K562 (cell line): Measurements from ENCODE around the gene PDZD2. TPM values are rescaled to one million over a fixed set of nuclear protein-coding genes. Genes with fewer than 3 reads are reported as not detected.

ENCODE experiments used
- ATAC-seq: fragments of 200-7000 bp; cut with Tn5 transposase; 3 replicates; pipeline ENCODE4 v1.9.1; 2020; ENCODE audit warnings: moderate library complexity
- BruUV-seq: library from RNA; stranded (reverse); fragments of 400-500 nt; replicated peaks from 2 replicates; lab custom pipeline; 2021; lab: Mats Ljungman, UMichigan
- CTCF ChIA-PET: fragments of 300-600 bp; formaldehyde crosslinking; extraction: SDS; loops from one replicate; lab custom pipeline; 2021; ENCODE audit warnings: low intra/inter-chr PET ratio; lab: Yijun Ruan, JAX
- POLR2A ChIA-PET: fragments of 300-600, 350-650 bp; sonication (Branson Sonifier 250); formaldehyde crosslinking; extraction: SDS; loops from one replicate; lab custom pipeline; 2021; ENCODE audit warnings: antibody characterized with exemption, inconsistent platforms; lab: Yijun Ruan, JAX
- DNase-seq, 4 experiments: peaks; one replicate each; pipeline versions ENCODE4 v3.0.0 to v3.0.0-alpha.2; 2011 to 2018; ENCODE audit warnings: low spot score in 3 of 4, mixed read lengths in 3 of 4; ENCODE audit errors: extremely low read depth in 1 of 4
- FAIRE-seq: peaks from 2 replicates; lab custom pipeline; 2011; peaks lifted over from hg19 to GRCh38; lab: Jason Lieb, UNC
- H2AFZ ChIP-seq: 2 replicates; pipeline ENCODE4 v1.6.0; 2011; ENCODE audit warnings: low read depth, low read length, control low read depth, inconsistent platforms
- H3K27ac ChIP-seq: fragments of 200-600 bp; 3 replicates; pipeline ENCODE4 v1.8.0; 2011; ENCODE audit warnings: low read depth, mild to moderate bottlenecking, control low read depth, inconsistent platforms, low read length, moderate library complexity, mixed read lengths; ENCODE audit errors: extremely low read depth
- H3K27me3 ChIP-seq, 2 experiments: fragments of 300-600 bp in 1 of 2; 2 replicates in 1 of 2; 3 replicates in 1 of 2; pipeline versions ENCODE4 v1.6.0 to v1.8.0; 2011; ENCODE audit warnings: inconsistent platforms in 2 of 2, low read length in 2 of 2, mild to moderate bottlenecking in 1 of 2, mixed read lengths in 1 of 2, moderate library complexity in 1 of 2; ENCODE audit not compliant: control insufficient read depth in 2 of 2, insufficient read depth in 2 of 2
- H3K36me3 ChIP-seq: fragments of 300-600 bp; 3 replicates; pipeline ENCODE4 v1.8.0; 2011; ENCODE audit warnings: mild to moderate bottlenecking, low read length, inconsistent platforms; ENCODE audit not compliant: control insufficient read depth, insufficient read depth
- H3K4me1 ChIP-seq, 2 experiments: fragments of 200-600 bp in 1 of 2; replicated peaks in 1 of 2; 2 replicates in 1 of 2; 3 replicates in 1 of 2; pipeline versions ENCODE4 v1.5.1 to v1.8.0; 2011; ENCODE audit warnings: inconsistent platforms in 2 of 2, low read length in 2 of 2, mild to moderate bottlenecking in 1 of 2, mixed read lengths in 1 of 2, moderate library complexity in 1 of 2; ENCODE audit not compliant: control insufficient read depth in 2 of 2, insufficient read depth in 2 of 2
- H3K4me2 ChIP-seq: 2 replicates; pipeline ENCODE4 v1.6.1; 2011; ENCODE audit warnings: low read length, control low read depth, inconsistent platforms, mixed read lengths; ENCODE audit not compliant: insufficient read depth
- H3K4me3 ChIP-seq: fragments of 200-600 bp; sonication (generic), shearing (Covaris generic); 2 replicates; pipeline ENCODE4 v1.5.1; 2016; ENCODE audit warnings: control low read depth, inconsistent platforms
- H3K79me2 ChIP-seq: fragments of 200-600 bp; 3 replicates; pipeline ENCODE4 v1.8.0; 2011; ENCODE audit warnings: low read length, inconsistent platforms; ENCODE audit not compliant: control insufficient read depth, insufficient read depth
- H3K9ac ChIP-seq, 2 experiments: 2 replicates each; pipeline versions ENCODE4 v1.6.0 to v1.6.1; 2011; ENCODE audit warnings: low read depth in 2 of 2, low read length in 2 of 2, control low read depth in 1 of 2, inconsistent platforms in 1 of 2, mild to moderate bottlenecking in 1 of 2, mixed read lengths in 1 of 2; ENCODE audit not compliant: insufficient read depth in 1 of 2
- H3K9me1 ChIP-seq: one replicate; pipeline ENCODE4 v1.6.0; 2011; ENCODE audit warnings: inconsistent platforms, mild to moderate bottlenecking, low read length, moderate library complexity; ENCODE audit not compliant: control insufficient read depth, insufficient read depth
- H3K9me3 ChIP-seq: replicated peaks from 2 replicates; pipeline ENCODE4 v1.5.1; 2011; ENCODE audit warnings: low read depth, low read length, inconsistent platforms; ENCODE audit not compliant: control insufficient read depth, insufficient read depth
- H4K20me1 ChIP-seq: replicated peaks from 2 replicates; pipeline ENCODE4 v1.6.1; 2011; ENCODE audit warnings: low read length, inconsistent platforms, mixed read lengths; ENCODE audit not compliant: control insufficient read depth, insufficient read depth
- CREM ChIP-seq: IDR thresholded peaks from 2 replicates; pipeline ENCODE4 v1.6.1; 2014; ENCODE audit warnings: antibody characterized with exemption, low read depth
- DIDO1 ChIP-seq: fragments of 450-650 bp; IDR thresholded peaks from 2 replicates; pipeline ENCODE4 v1.6.1; 2016; ENCODE audit warnings: low read depth, missing biosample characterization, missing genetic modification characterization
- ILF3 ChIP-seq: fragments of 450-650 bp; IDR thresholded peaks from 2 replicates; pipeline ENCODE4 v1.6.1; 2018; ENCODE audit warnings: antibody characterized with exemption, mild to moderate bottlenecking, moderate library complexity, borderline replicate concordance
- KDM4B ChIP-seq, 2 experiments: fragments of 450-650 bp in 1 of 2; sonication (generic) in 1 of 2; IDR thresholded peaks; 2 replicates each; pipeline ENCODE4 v1.6.1; 2016 to 2017; ENCODE audit warnings: borderline replicate concordance in 2 of 2, antibody characterized with exemption in 1 of 2, low read depth in 1 of 2, mild to moderate bottlenecking in 1 of 2
- NR4A1 ChIP-seq, 2 experiments: fragments of 250-450 bp in 1 of 2; fragments of 450-650 bp in 1 of 2; sonication (Bioruptor Pico) in 1 of 2; IDR thresholded peaks; 2 replicates each; pipeline versions ENCODE4 v1.4.0 to v1.6.1; 2016 to 2020; ENCODE audit warnings: mild to moderate bottlenecking in 2 of 2, missing compliant biosample characterization in 1 of 2, missing genetic modification characterization in 1 of 2, moderate library complexity in 1 of 2
- THRAP3 ChIP-seq: fragments of 450-650 bp; IDR thresholded peaks from 2 replicates; pipeline ENCODE4 v1.6.1; 2016; ENCODE audit warnings: mild to moderate bottlenecking, inconsistent platforms, borderline replicate concordance
- XRCC3 ChIP-seq: fragments of 450-650 bp; IDR thresholded peaks from 2 replicates; pipeline ENCODE4 v1.6.1; 2017; ENCODE audit warnings: mild to moderate bottlenecking, moderate library complexity
- ZNF592 ChIP-seq: fragments of 450-650 bp; IDR thresholded peaks from 2 replicates; pipeline ENCODE4 v1.6.1; 2017; ENCODE audit warnings: antibody characterized with exemption, mild to moderate bottlenecking
- WGBS: fragments of 100-300 bp; shearing (Covaris generic); methylation state at CpG from one replicate; pipeline ENCODE4 v1.1.6; 2016; ENCODE audit warnings: low coverage, mixed read lengths; ENCODE audit not compliant: insufficient coverage; ENCODE audit errors: missing lambda C conversion rate; 5-methylcytosine and 5-hydroxymethylcytosine counted together
- in situ Hi-C: fragments of 300-500 bp; cut with MboI; formaldehyde crosslinking; loops from 4 replicates; pipeline ENCODE4 v1.15.0; 2018; ENCODE audit warnings: inconsistent platforms, mixed read lengths
- intact Hi-C: fragments of 100-400 bp; cut with micrococcal nuclease; formaldehyde crosslinking; loops from 2 replicates; pipeline ENCODE4 v1.14.2; 2022
- polyA plus RNA-seq, 8 experiments: library from polyadenylated mRNA; depleted of rRNA in 4 of 8; stranded (reverse) in 5 of 8; unstranded in 3 of 8; fragments of >200 nt; fragmentation: Nextera tagmentation in 2 of 8; fragmentation: Illumina TruSeq in 1 of 8; extraction: Ambion mirVana in 2 of 8; extraction: Trizol in 1 of 8; gene quantifications; 2 replicates each; pipeline versions ENCODE4 v1.2.1 to v1.2.3, GENCODE V29; 2011 to 2014; ENCODE audit warnings: inconsistent platforms in 1 of 8, missing spikeins in 1 of 8
- total RNA-seq, 7 experiments: library from RNA; depleted of rRNA in 6 of 7; stranded (reverse); fragments of >200 nt in 6 of 7; fragmentation: Illumina TruSeq in 2 of 7; extraction: Trizol in 2 of 7; gene quantifications; 2 replicates each; pipeline versions ENCODE4 v1.2.1 to v1.2.3, GENCODE V29; 2011 to 2021; ENCODE audit warnings: low replicate concordance in 1 of 7
- TF ChIP-seq, protein P1 (sequence below), 2 experiments: fragments of 150-350 bp in 1 of 2; IDR thresholded peaks; 2 replicates each; pipeline ENCODE4 v1.6.1; 2012 to 2016; ENCODE audit warnings: low read depth in 2 of 2, low read length in 2 of 2, mild to moderate bottlenecking in 1 of 2, moderate library complexity in 1 of 2

Gene PDZD2
- total and polyA plus RNA-seq, 9 of the 15 experiments (the other 6 are each of a cell fraction or from before 2014, with no cell fraction given) = 0.02 to 0.08 (median 0.04) TPM; not detected in 6

- Histone ChIP-seq H2AFZ (no peak overlapping the region), H3K36me3 (no peaks in the 10 kb centered on the region), H4K20me1 (no peaks in the 10 kb centered on the region), H3K4me3 (no peak overlapping the region), H3K4me1 (no peaks in the 10 kb centered on the region), H3K27me3 (peaks cover 16 to 37% of the 10 kb centered on the region in 2 experiments), H3K79me2 (no peaks in the 10 kb centered on the region), H3K4me2 (no peak overlapping the region), H3K9ac (no peak overlapping the region), H3K27ac (no peak overlapping the region), H3K9me3 (no peaks in the 10 kb centered on the region), H3K9me1 (no peaks in the 10 kb centered on the region)
- ATAC-seq (peak; percentile 32; the same call in 1 of the 3 replicates), DNase-seq (no peak), FAIRE-seq (no peak)
- no TSS peak for BruUV-seq
- WGBS = 2% methylated on average over 7 of the region's 7 CpGs
- POLR2A ChIA-PET = no interaction called here
- CTCF ChIA-PET = no interaction called here
- intact Hi-C loops = no loop called here
- in situ Hi-C loops = no loop called here
- TF ChIP-seq CREM (no peak), XRCC3 (no peak), ZNF592 (no peak), DIDO1 (no peak), KDM4B (IDR thresholded peaks at IDR 0.05; ENCODE audit: borderline replicate concordance in 2 of 2, low read depth in 1 of 2) (no peak), THRAP3 (no peak), NR4A1 (CRISPR knock-in tag; IDR thresholded peaks at IDR 0.05) (no peak), NR4A1 (tag; IDR thresholded peaks at IDR 0.05) (no peak), ILF3 (no peak)
- TF ChIP-seq, protein P1, sequence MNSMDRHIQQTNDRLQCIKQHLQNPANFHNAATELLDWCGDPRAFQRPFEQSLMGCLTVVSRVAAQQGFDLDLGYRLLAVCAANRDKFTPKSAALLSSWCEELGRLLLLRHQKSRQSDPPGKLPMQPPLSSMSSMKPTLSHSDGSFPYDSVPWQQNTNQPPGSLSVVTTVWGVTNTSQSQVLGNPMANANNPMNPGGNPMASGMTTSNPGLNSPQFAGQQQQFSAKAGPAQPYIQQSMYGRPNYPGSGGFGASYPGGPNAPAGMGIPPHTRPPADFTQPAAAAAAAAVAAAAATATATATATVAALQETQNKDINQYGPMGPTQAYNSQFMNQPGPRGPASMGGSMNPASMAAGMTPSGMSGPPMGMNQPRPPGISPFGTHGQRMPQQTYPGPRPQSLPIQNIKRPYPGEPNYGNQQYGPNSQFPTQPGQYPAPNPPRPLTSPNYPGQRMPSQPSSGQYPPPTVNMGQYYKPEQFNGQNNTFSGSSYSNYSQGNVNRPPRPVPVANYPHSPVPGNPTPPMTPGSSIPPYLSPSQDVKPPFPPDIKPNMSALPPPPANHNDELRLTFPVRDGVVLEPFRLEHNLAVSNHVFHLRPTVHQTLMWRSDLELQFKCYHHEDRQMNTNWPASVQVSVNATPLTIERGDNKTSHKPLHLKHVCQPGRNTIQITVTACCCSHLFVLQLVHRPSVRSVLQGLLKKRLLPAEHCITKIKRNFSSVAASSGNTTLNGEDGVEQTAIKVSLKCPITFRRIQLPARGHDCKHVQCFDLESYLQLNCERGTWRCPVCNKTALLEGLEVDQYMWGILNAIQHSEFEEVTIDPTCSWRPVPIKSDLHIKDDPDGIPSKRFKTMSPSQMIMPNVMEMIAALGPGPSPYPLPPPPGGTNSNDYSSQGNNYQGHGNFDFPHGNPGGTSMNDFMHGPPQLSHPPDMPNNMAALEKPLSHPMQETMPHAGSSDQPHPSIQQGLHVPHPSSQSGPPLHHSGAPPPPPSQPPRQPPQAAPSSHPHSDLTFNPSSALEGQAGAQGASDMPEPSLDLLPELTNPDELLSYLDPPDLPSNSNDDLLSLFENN (IDR thresholded peaks at IDR 0.05; ENCODE audit: low read depth in 2 of 2, low read length in 2 of 2) = no peak
These were observed 374.7 kb downstream of the PDZD2 start for GRCh38 chr5:32013658-32014057.
